ENCODE measurements around the gene ATF1.
"Not testable (repeated sequence)": the region's sequence is repeated elsewhere in the genome, so short reads cannot be mapped to it uniquely, and the experiment has no call there.

ATF1 gene

GRCh38 chr12:50814921-50815320, 51.0 kb downstream of the ATF1 start:
- H3K27me3 Mint-ChIP-seq, H3K4me3 Mint-ChIP-seq, H3K27ac Mint-ChIP-seq, H3K9me3 Mint-ChIP-seq, H3K4me1 Mint-ChIP-seq: not testable (repeated sequence)
- peaks cover 20% of the 10 kb centered on the region for H3K36me3 Mint-ChIP-seq

- Mint-ChIP-seq H3K27ac (no peak overlapping the region), H3K27me3 (no peaks in the 10 kb centered on the region), H3K9me3 (no peaks in the 10 kb centered on the region)
These were observed 56.3 kb downstream of the ATF1 start for GRCh38 chr12:50820177-50820576.

GRCh38 chr12:50822082-50822481, 58.2 kb downstream of the ATF1 start:
- Mint-ChIP-seq H3K4me1 (peaks cover 10% of the 10 kb centered on the region), H3K27me3 (no peaks in the 10 kb centered on the region), H3K9me3 (no peaks in the 10 kb centered on the region), H3K27ac (no peak overlapping the region), H3K4me3 (no peak overlapping the region), H3K36me3 (peaks cover 6% of the 10 kb centered on the region)

More at GRCh38 chr12:50820177-50820576, 56.3 kb downstream of the ATF1 start:
- Mint-ChIP-seq H3K4me3 (no peak overlapping the region), H3K36me3 (peaks cover 13% of the 10 kb centered on the region), H3K4me1 (peaks cover 5% of the 10 kb centered on the region)

DNA sequence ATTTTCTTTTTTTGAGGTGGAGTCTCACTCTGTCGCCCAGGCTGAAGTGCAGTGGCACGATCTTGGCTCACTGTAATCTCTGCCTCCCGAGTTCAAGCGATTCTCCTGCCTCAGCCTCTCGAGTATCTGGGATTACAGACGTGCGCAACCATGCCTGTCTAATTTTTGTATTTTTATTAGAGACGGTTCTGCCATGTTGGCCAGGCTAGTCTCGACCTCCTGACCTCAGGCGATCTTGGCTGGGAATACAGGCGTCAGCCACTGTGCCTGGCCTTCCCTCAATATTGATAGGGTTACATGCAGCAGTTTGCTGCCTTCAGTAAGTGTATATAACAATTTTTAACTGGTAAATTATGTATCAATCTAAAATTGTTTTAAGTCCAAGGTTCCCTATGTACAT, 59.8 kb downstream of the ATF1 start:
- H3K9me3 Mint-ChIP-seq, H3K27ac Mint-ChIP-seq, H3K4me3 Mint-ChIP-seq, H3K27me3 Mint-ChIP-seq, H3K4me1 Mint-ChIP-seq, H3K36me3 Mint-ChIP-seq: not testable (repeated sequence)

GRCh38 chr12:50824914-50825313, 61.0 kb downstream of the ATF1 start:
- H3K36me3 Mint-ChIP-seq = no peaks in the 10 kb centered on the region
- H3K4me1 Mint-ChIP-seq = peaks cover 10% of the 10 kb centered on the region
- no peaks in the 10 kb centered on the region for H3K9me3 Mint-ChIP-seq
- H3K27ac Mint-ChIP-seq = peak overlapping the region; percentile 86
- H3K27me3 Mint-ChIP-seq = peaks cover 1% of the 10 kb centered on the region
- no peak overlapping the region for H3K4me3 Mint-ChIP-seq

DNA sequence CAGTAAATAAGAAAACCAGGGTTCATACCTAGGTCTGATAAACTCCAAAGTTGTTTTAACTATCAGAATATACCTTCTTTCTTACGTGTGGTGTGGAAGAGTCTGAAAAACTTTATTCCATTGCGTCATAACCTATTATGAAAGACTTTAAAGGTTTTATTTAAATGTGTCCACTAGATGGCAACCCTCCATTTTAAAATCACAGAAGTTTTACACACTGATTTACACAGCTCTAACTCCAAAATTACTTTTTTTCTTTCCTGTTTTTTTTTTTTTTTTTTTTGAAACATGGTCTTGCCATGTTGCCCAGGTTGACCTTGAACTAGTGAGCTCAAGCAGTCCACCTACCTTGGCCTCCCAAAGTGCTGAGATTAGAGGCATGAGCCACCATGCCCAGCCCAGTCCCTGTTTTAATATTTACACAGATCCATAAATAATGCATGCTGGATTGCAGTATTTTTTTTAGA, 61.5 kb downstream of the ATF1 start:
- H3K4me1 Mint-ChIP-seq = peaks cover 10% of the 10 kb centered on the region
- no peak overlapping the region for H3K4me3 Mint-ChIP-seq
- no peaks in the 10 kb centered on the region for H3K36me3 Mint-ChIP-seq
- H3K27me3 Mint-ChIP-seq = peaks cover 1% of the 10 kb centered on the region
- H3K9me3 Mint-ChIP-seq = no peaks in the 10 kb centered on the region
- peak overlapping the region; percentile 86 for H3K27ac Mint-ChIP-seq

GRCh38 chr12:50828121-50828520, 64.2 kb downstream of the ATF1 start:
- Mint-ChIP-seq H3K27ac (no peak overlapping the region), H3K27me3 (peaks cover 1% of the 10 kb centered on the region), H3K9me3 (no peaks in the 10 kb centered on the region), H3K4me3 (no peak overlapping the region), H3K4me1 (peaks cover 10% of the 10 kb centered on the region), H3K36me3 (no peaks in the 10 kb centered on the region)

DNA sequence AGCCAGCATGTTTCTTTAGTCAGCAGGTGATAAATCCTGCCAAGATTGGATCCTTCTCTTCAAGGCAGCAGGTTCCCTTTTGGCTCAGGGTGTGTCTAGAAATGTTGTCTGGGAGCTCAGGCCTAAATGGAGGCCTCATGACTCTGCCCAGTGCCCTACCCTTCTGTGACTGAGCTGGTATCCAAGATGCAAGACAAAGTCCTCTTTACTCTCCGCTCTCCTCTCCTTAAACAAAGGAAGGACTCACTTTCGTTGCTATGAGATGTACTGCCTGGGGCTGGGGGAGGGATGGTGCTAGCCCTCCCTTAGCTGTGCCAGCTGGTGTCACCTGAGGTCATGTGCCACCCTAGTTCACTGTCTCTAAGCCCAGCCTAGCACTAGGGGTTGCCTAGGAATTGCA, 65.0 kb downstream of the ATF1 start:
- Mint-ChIP-seq H3K4me3 (no peak overlapping the region), H3K36me3 (no peaks in the 10 kb centered on the region), H3K9me3 (no peaks in the 10 kb centered on the region), H3K27ac (no peak overlapping the region), H3K4me1 (peaks cover 10% of the 10 kb centered on the region), H3K27me3 (peaks cover 1% of the 10 kb centered on the region)

- not testable (repeated sequence) for H3K36me3 Mint-ChIP-seq, H3K9me3 Mint-ChIP-seq, H3K4me3 Mint-ChIP-seq, H3K27ac Mint-ChIP-seq, H3K4me1 Mint-ChIP-seq, H3K27me3 Mint-ChIP-seq
These were observed 69.9 kb downstream of the ATF1 start for GRCh38 chr12:50833801-50834200.

GRCh38 chr12:50839042-50839441, 75.1 kb downstream of the ATF1 start:
- no peak overlapping the region for H3K4me3 Mint-ChIP-seq
- H3K27ac Mint-ChIP-seq = no peak overlapping the region
- no peaks in the 10 kb centered on the region for H3K27me3 Mint-ChIP-seq
- H3K4me1 Mint-ChIP-seq = no peaks in the 10 kb centered on the region
- H3K9me3 Mint-ChIP-seq = no peaks in the 10 kb centered on the region
- no peaks in the 10 kb centered on the region for H3K36me3 Mint-ChIP-seq

DNA sequence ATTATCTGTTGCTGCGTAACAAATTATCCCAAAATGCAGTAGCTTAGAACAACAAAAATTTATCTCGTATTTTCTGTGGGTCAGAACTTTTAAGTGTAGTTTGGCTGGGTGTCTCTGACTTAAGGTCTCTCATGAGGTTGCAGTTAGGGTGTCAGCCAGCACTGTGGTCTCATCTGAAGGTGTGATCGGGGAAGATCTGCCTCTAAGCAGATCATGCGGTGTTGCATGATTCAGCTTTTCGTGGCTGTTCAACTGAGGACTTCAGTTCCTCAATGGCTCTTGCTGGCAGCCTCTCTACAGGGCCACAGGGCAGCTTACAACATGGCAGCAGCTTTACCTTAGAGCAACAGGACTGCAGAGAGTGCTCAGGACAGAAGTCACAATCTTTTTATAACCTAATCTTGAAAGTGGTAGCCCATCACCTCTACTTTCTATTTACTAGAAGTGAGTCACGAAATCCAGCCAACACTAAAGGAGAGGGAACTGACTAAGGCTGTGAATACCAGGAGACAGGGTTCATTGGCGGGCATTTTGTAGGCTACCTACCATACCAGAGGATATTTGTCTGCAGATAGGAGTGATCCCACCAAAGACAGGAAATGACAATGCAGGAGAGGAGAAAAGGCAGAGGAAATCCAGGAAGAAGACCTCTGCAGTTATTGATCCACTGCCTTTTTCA, 77.0 kb downstream of the ATF1 start:
- no peaks in the 10 kb centered on the region for H3K9me3 Mint-ChIP-seq
- H3K36me3 Mint-ChIP-seq = no peaks in the 10 kb centered on the region
- no peak overlapping the region for H3K27ac Mint-ChIP-seq
- no peak overlapping the region for H3K4me3 Mint-ChIP-seq
- H3K4me1 Mint-ChIP-seq = no peaks in the 10 kb centered on the region
- H3K27me3 Mint-ChIP-seq = peaks cover 1% of the 10 kb centered on the region

DNA sequence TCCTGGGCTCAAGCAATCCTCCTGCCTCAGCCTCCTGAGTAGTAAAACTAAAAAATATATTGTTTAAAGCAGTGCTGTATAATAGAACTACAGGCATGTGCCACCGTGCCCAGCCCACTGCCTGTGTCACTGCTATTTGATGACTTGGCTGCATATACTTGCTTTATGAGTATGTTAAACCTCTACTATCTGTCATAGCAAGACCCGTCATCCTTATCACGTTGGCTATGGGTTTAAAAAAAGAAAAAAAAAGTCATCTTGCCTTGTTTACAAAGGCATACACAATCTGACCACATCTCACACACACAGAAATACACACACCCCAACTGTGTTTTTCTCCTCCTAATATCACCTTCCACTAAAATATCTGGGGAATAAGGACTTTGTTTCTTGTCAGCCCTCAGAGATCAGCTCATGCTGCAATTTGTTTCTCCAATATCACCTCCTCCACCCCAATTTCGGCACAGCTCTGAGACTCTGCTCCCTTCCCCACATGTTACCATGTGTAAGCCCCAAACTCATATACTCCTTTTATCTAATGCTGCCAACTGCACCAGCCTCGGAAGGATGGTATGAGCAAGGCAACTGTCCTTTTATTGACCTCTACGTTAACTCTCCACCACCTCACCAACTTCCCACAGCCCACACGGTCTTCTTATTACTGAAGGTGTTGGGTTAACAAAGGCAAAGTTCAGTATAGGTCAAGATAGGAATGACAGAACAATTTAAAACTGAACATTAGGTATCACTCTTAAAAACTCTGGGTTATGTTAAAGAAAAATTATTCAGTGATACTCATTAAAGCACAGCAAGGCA, 78.0 kb downstream of the ATF1 start:
- Mint-ChIP-seq H3K27me3 (peaks cover 1% of the 10 kb centered on the region), H3K4me3 (no peak overlapping the region), H3K27ac (no peak overlapping the region), H3K9me3 (no peaks in the 10 kb centered on the region), H3K36me3 (no peaks in the 10 kb centered on the region), H3K4me1 (no peaks in the 10 kb centered on the region)

- no peaks in the 10 kb centered on the region for H3K4me1 Mint-ChIP-seq
- no peaks in the 10 kb centered on the region for H3K9me3 Mint-ChIP-seq
- H3K4me3 Mint-ChIP-seq = no peak within 1 kb of the TSS
- no peaks in the 10 kb centered on the region for H3K36me3 Mint-ChIP-seq
- H3K27ac Mint-ChIP-seq = no peak within 1 kb of the TSS
- H3K27me3 Mint-ChIP-seq = peaks cover 1% of the 10 kb centered on the region
These were observed 79.0 kb downstream of the ATF1 start, which contains the start of gene TMPRSS12 for GRCh38 chr12:50842637-50843493. TSS of gene TMPRSS12 (plus strand) at chr12:50842926. CDS start at chr12:50842965, 39 bp downstream.

- H3K4me3 Mint-ChIP-seq = no peak overlapping the region
- H3K36me3 Mint-ChIP-seq = no peaks in the 10 kb centered on the region
- peaks cover 1% of the 10 kb centered on the region for H3K27me3 Mint-ChIP-seq
- no peaks in the 10 kb centered on the region for H3K4me1 Mint-ChIP-seq
- H3K27ac Mint-ChIP-seq = no peak overlapping the region
- H3K9me3 Mint-ChIP-seq = no peaks in the 10 kb centered on the region
These were observed 81.2 kb downstream of the ATF1 start for GRCh38 chr12:50845021-50845647.

- no peaks in the 10 kb centered on the region for H3K36me3 Mint-ChIP-seq
- peaks cover 4% of the 10 kb centered on the region for H3K9me3 Mint-ChIP-seq
- no peak overlapping the region for H3K4me3 Mint-ChIP-seq
- peaks cover 3% of the 10 kb centered on the region for H3K27me3 Mint-ChIP-seq
- H3K4me1 Mint-ChIP-seq = no peaks in the 10 kb centered on the region
- H3K27ac Mint-ChIP-seq = no peak overlapping the region
These were observed 85.1 kb downstream of the ATF1 start for GRCh38 chr12:50848963-50849362.

All from activated naive CD4-positive, alpha-beta T cell treated with anti-CD3 and anti-CD28 coated beads, Interleukin-2, amount 50 U/mL, for 24 hours (primary cell).